H54 (cell line): ENCODE data around the gene SYNJ1.
"Not testable (repeated sequence)": the region's sequence is repeated elsewhere in the genome, so short reads cannot be mapped to it uniquely, and the experiment has no call there.

Experiments used
- DNase-seq: peaks from one replicate; pipeline ENCODE4 v3.0.0; 2011; ENCODE audit warnings: low spot score, mixed read lengths; ENCODE audit not compliant: insufficient read length
- FAIRE-seq: peaks from 3 replicates; lab custom pipeline; 2011; peaks lifted over from hg19 to GRCh38; lab: Jason Lieb, UNC
- POLR2A ChIP-seq: IDR thresholded peaks from 2 replicates; pipeline ENCODE4 v1.6.1; 2011; ENCODE audit warnings: low read depth, mild to moderate bottlenecking, low read length

SYNJ1 gene

GRCh38 chr21:32687643-32688345 lies 40.0 kb downstream of the SYNJ1 start:
- DNase-seq (no peak), FAIRE-seq (no peak)
- no peak for TF ChIP-seq POLR2A

- FAIRE-seq (peak; percentile 30), DNase-seq (no peak)
Observed at GRCh38 chr21:32682696-32683474, 44.9 kb downstream of the SYNJ1 start.

GRCh38 chr21:32674731-32675130 lies 53.1 kb downstream of the SYNJ1 start:
- FAIRE-seq (peak; percentile 20), DNase-seq (no peak)
- TF ChIP-seq POLR2A, result no peak

More at GRCh38 chr21:32682696-32683474, 44.9 kb downstream of the SYNJ1 start:
- TF ChIP-seq POLR2A, result no peak

GRCh38 chr21:32674038-32674437 lies 53.8 kb downstream of the SYNJ1 start:
- no peak for TF ChIP-seq POLR2A
- no peak for FAIRE-seq

GRCh38 chr21:32666258-32666657 lies 61.6 kb downstream of the SYNJ1 start:
- FAIRE-seq (no peak), DNase-seq (no peak)
- TF ChIP-seq POLR2A, result no peak

More at GRCh38 chr21:32674038-32674437, 53.8 kb downstream of the SYNJ1 start:
- DNase-seq, result no peak

GRCh38 chr21:32664095-32664494 lies 63.7 kb downstream of the SYNJ1 start:
- FAIRE-seq, DNase-seq: not testable (repeated sequence)

GRCh38 chr21:32661981-32662380 lies 65.8 kb downstream of the SYNJ1 start:
- FAIRE-seq, DNase-seq: not testable (repeated sequence)

- not testable (repeated sequence) for FAIRE-seq, DNase-seq
Observed at GRCh38 chr21:32661026-32661782, 66.6 kb downstream of the SYNJ1 start.

GRCh38 chr21:32658524-32658923 lies 69.3 kb downstream of the SYNJ1 start:
- no peak for TF ChIP-seq POLR2A
- no peak for FAIRE-seq
- no peak for DNase-seq

GRCh38 chr21:32653326-32653901 lies 74.4 kb downstream of the SYNJ1 start:
- TF ChIP-seq POLR2A, result no peak
- FAIRE-seq, result peak; percentile 98
- DNase-seq, result peak; percentile 38

GRCh38 chr21:32648165-32648564 lies 79.6 kb downstream of the SYNJ1 start:
- FAIRE-seq (peak; percentile 6), DNase-seq (no peak)
- no peak for TF ChIP-seq POLR2A

GRCh38 chr21:32645261-32646182 lies 82.3 kb downstream of the SYNJ1 start:
- no peak for FAIRE-seq
- no peak for TF ChIP-seq POLR2A
- DNase-seq, result no peak
